GM19397 (cell line): ENCODE data around the gene PPP1R37.

Experiments used
- ATAC-seq: cut with Tn5 transposase; IDR thresholded peaks from one replicate; pipeline ENCODE4 v1.9.1; 2021; ENCODE audit warnings: mild to moderate bottlenecking, moderate library complexity; ENCODE audit not compliant: unreplicated experiment

The PPP1R37 gene

GRCh38 chr19:45135176-45135885 lies 42.4 kb downstream of the PPP1R37 start:
- no peak for ATAC-seq

- ATAC-seq = no peak
These were observed 43.7 kb downstream of the PPP1R37 start for GRCh38 chr19:45136507-45137178.

- peak; percentile 71 for ATAC-seq
These were observed 44.3 kb downstream of the PPP1R37 start for GRCh38 chr19:45137179-45137761.

- ATAC-seq = no peak
These were observed 45.3 kb downstream of the PPP1R37 start for GRCh38 chr19:45138303-45138751.

GRCh38 chr19:45139286-45140143 lies 46.5 kb downstream of the PPP1R37 start:
- no peak for ATAC-seq

- no peak for ATAC-seq
These were observed 47.1 kb downstream of the PPP1R37 start for GRCh38 chr19:45140144-45140503.

GRCh38 chr19:45140533-45140932 lies 47.6 kb downstream of the PPP1R37 start:
- ATAC-seq = no peak

- ATAC-seq = no peak
These were observed 48.4 kb downstream of the PPP1R37 start for GRCh38 chr19:45141203-45141900.

- ATAC-seq = no peak
These were observed 49.2 kb downstream of the PPP1R37 start for GRCh38 chr19:45142016-45142725.

- no peak for ATAC-seq
These were observed 49.7 kb downstream of the PPP1R37 start for GRCh38 chr19:45142726-45143110.

- no peak for ATAC-seq
These were observed 51.7 kb downstream of the PPP1R37 start for GRCh38 chr19:45144431-45145269.

- no peak for ATAC-seq
These were observed 52.6 kb downstream of the PPP1R37 start for GRCh38 chr19:45145270-45146189.

GRCh38 chr19:45146251-45146650 lies 53.3 kb downstream of the PPP1R37 start:
- no peak for ATAC-seq

- no peak for ATAC-seq
These were observed 53.8 kb downstream of the PPP1R37 start for GRCh38 chr19:45146741-45147205.

- no peak for ATAC-seq
These were observed 55.1 kb downstream of the PPP1R37 start for GRCh38 chr19:45147835-45148676.

GRCh38 chr19:45149129-45149528 lies 56.1 kb downstream of the PPP1R37 start:
- no peak for ATAC-seq

GRCh38 chr19:45150180-45150579 lies 57.2 kb downstream of the PPP1R37 start:
- no peak for ATAC-seq
